GM19397 (cell line): Measurements from ENCODE around the gene PCNX2.
A peak's percentile ranks its signal among the peaks of the same experiment; 100 is the strongest.

Experiments
- ATAC-seq: cut with Tn5 transposase; IDR thresholded peaks from one replicate; pipeline ENCODE4 v1.9.1; 2021; ENCODE audit warnings: mild to moderate bottlenecking, moderate library complexity; ENCODE audit not compliant: unreplicated experiment

Gene PCNX2

DNA sequence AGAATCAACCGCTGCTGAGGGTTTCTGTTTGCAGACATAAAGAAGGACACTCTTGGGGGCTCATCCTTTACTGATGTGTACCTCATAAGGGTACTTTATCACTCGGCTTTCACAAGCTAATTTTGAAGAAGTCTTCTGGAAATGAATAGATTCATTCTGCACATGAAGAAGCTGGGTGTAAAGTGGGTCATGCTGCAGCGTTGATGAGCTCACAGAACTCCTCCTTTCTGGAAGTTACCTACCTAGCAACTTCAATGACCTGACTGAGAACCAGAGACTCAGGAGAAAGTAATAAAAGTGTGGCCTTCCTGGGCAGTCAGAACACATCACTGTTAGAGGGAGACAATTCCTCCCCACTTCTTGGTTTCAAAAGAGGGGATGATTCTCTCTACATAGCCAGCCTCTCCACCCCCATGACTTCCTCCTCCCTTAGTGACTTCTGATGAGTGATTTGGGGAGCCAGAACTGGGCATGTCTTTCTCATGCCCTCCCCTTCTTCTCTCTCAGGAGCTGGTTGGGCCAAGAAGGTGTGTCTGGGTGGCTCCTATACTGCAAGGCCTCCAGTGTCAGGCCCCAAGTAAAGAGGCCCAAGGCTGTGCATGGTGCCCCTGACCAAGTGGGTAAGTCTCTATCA lies 27.0 kb downstream of the PCNX2 start:
- no peak for ATAC-seq

DNA sequence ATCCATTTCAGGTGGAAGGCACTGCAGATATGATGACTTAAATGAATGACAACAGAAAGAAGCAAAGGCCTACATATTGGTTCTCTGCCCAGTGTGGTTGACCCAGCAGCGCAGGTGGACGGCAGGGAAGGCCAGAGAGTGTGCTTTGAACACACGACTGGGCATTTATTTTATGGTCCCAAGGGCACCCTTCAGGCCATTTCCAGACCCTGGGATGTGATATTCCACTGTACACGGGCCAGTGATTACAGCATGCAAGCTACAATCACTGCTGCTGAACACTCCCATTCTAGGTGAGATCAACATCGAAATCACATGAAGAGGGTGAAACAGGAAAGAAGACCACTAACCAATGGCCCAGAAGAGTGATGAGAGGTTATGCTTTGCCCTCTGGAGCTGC lies 33.8 kb downstream of the PCNX2 start:
- ATAC-seq, result peak; percentile 19

DNA sequence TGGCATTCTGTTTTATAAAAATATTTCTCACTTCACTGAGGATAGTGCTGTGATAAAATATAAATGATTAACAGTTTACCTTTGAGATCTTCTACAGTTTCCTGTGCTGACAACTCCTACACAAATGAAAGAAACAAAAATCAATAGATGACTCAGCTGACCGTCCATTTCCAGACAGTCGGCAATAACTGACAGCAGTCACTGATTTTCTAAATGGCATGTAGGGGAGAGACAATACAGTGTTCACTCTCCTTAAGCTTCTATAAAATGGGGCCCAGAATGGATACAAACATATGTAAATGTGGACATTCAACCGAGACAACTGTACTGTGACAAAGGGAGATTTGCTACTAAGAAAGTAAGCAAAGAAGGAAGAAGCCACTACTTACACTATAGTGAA lies 34.3 kb downstream of the PCNX2 start:
- peak; percentile 93 for ATAC-seq

DNA sequence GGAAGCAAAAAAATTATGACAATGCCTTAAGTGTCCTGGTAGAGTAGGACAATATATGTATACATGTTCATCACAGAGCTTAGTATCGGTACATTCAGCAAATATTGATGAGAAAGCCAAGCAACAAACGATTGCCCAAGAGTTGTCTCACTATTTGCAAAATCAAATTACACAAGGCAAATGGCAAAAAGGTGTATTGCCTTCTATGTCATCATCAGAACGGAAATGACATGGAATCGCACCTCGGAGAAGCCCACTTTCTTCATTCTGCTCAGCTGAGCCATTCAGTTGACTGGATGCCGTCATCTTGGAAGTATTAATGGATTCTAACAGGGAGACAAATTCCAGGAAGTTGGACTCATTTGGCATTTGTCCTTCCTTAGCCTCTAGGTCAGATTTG lies 37.7 kb downstream of the PCNX2 start:
- ATAC-seq, result no peak

DNA sequence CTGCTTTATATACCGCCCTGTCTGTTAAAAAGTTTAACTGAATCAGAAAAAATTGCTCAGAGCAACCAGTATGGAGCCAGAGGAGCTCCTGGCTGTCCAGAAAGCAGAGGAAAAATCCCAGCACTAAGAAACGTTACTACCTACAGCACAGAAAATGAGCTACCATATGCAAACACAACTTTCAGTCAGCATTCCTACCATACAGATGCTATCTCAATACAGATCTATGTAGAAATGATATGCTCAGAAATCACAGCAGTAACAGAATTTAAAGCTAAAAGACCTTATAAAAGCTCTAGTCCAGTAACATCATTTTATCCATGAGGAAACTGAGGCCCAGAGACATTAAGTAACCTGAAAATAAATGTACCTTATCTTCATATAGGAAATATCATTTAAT lies 38.7 kb downstream of the PCNX2 start:
- no peak for ATAC-seq

DNA sequence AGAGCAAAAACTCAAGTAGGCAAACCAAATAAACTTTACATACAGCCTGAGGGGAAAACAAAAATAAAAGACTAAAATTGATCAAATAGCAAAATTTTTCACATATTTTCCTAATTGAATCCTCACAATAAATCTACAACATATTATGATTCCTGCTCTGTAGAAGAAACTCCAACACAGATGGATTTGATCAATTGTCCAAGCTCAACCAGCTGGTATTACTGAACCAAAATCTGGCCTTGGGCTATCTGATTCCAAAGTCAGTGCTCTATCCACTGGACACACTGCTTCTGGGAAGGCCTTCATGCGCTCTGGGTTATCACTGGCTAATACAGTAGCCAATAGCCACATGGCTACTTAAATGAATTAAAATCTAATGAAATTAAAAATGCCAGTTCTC lies 39.3 kb downstream of the PCNX2 start:
- no peak for ATAC-seq

DNA sequence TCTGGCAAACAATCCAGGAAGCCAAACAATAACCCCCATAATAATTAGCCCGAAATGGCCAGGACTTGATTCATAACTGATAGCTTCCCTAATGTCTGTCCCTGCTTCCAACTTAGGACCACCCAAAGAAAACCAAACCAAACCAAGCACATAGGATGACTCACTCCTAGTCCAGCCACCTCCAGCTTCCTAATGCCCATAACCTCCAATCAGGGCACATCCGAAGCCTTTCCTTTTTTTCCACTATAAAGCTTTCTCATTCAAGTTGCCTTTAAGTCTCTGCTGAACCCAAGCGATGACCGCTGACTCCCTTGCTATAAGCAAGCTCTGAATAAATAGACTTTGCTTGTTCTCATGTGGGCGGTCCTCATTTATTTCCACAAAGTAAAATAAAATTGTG lies 40.4 kb downstream of the PCNX2 start:
- no peak for ATAC-seq

DNA sequence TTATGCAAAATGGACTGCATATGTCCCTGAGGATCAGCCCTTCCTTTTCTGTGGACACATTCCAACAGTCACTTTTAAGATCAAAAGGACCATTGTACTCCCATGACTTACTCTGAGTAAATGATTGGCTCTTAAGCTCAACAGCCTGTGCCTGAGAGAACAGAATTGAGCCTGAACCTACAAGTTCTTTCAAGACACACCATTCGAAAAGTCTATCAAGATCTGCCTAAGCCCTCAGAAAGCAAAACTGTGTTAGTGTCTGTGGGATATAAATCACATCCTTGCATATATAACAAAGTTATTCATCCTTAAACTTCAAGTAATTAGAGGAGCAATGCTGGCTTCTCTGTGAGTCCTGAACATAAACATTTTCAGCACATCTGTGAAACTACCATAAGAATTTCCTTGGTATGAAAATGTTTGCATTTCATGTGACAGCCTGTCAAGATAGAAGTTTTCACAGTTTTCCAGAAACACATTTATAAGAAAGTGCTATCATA lies 41.6 kb downstream of the PCNX2 start:
- no peak for ATAC-seq

DNA sequence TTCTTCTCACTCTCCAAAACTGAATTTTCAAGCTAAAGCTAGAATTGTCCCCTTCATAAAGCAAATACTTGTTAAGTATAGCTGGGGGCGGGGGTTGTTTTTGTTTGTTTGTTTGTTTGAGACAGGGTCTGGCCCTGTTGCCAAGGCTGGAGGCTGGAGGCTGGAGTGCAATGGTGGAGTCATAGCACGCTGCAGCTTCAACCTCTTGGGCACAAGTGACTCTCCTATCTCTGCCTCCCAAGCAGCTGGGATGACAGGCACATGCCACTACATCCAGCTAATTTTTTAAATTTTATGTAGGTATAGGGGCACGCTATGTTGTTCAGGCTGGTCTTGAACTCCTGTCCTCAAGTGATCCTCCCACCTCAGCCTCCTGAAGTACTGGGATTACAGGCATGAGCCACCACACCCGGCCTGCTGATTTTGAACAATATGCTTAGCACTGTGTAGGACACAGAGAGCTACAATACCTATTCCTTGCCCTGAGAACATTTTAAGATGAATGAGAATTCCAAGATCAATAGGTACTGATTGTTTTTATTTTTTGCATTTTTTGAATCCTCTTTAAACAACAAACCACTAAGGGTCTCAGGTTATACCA lies 42.2 kb downstream of the PCNX2 start:
- ATAC-seq, result no peak

DNA sequence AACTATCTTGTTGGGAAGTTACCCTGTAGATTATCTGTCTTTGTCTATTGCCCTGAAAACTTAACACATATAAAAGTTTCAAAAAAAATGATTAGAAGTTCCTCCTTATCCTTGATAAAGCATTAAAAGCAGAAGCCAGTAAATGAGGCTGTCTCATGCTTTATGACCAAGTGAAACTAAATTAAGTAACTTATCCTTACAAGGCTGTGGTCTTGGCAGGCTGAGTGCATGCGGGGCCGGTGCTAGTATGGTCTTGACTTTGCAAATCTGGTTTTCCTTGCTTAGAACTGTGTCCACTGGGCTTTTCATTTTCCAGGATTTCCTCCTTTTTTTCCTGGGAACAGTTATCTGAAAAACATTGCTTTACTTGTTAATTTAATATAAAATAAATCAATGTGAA lies 43.1 kb downstream of the PCNX2 start:
- no peak for ATAC-seq

DNA sequence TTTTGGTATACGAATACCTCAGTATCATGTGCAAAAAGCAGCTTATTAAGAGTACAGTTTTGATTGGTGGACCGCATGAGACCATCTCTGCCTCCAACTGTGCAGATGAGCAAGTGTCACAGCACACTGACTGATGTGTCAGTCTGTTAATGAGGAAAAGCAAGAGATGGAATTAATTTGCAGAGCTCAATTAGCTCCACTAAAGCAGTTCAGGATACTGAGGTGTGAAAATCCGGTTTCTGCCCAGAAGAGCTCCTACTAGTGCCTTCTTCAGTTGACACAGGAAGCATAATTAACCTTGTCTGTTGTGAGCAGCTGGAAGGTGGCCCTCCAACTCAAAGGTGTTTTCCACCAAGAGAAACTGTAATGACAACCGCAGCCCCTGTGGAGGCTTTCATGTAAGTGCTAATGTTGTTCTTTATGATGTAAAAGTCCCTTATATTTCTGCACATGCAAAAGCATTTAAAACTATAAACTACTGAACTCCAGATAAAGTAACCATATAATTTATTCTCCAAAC lies 44.3 kb downstream of the PCNX2 start:
- no peak for ATAC-seq

DNA sequence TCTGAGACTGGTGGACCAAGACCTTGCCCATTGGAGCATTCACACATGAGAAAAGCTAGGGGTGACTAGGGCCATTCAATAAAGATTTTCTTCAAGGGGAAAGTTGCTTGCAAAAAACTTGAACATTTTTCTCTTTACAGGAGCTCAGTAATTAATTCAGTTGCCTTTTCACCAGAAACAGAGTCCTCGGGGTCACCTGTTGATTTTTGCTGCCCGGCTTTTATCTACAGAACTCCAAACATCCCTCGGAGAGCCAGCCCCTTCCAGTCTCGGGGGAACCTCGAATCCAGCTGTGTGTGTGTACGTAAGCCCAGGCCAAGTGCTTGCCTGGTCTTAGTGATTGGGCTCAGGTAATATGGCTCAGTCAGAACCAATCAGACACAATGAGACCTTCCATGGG lies 47.5 kb downstream of the PCNX2 start:
- no peak for ATAC-seq

DNA sequence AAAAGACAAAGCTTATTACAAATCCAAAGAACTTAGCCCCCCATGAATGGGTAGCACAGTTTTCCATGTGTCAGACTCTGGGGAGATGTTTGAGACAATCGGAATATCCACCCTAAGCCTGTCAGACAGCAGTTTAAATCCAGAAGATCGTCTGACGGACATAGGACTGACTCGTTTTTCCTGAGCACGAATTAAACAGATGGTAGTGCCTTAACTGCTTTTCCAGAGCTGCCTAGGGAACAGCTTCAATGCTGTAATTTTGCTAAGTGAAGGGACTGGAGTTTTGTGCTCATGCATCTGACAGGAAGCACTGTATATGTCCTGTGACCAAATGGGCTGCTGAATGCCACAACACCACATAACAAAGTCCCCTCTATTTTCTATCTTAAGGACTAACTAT lies 48.6 kb downstream of the PCNX2 start:
- ATAC-seq, result no peak

DNA sequence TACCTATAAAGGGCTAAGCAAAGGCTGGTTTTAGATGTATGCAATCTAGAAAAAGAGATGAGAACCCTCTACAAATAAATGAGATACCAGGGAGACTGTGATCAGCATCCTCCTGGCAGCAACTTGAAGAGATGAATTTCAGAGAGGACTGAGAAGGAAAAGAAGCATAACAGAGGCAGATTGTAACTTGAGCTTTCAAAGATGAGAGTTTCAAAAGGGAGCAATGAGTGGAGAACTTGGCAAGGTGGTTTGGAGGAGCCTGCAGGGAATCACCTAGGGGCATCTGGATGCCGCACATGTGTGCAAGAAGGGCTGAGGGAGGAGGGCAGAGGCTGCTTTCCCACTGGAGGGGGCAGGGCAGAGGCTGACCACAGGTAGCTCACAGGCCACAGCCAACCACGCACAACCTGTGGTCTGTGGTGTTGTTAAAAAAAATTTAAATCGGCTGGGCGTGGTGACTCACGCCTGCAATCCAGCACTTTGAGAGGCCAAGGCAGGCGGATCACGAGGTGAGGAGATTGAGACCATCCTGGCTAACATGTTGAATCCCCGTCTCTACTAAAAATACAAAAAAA lies 50.2 kb downstream of the PCNX2 start:
- ATAC-seq, result no peak

DNA sequence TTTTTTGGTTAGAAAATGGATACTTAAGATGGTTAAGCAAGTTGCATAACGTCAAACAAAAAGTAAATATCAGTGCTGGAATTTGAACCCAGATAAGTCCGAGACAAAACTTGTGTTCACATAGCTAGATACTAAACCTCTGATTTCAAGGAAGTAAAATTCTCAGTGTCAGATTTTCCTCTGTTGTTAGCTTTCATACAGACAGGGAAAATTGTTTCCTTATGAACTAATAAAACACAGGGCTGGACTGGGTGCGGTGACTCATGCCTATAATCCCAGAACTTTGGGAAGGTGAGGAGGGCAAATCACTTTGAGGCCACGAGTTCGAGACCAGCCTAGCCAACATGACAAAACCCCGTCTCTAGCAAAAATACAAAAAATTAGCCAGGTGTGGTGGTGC lies 51.3 kb downstream of the PCNX2 start:
- no peak for ATAC-seq

DNA sequence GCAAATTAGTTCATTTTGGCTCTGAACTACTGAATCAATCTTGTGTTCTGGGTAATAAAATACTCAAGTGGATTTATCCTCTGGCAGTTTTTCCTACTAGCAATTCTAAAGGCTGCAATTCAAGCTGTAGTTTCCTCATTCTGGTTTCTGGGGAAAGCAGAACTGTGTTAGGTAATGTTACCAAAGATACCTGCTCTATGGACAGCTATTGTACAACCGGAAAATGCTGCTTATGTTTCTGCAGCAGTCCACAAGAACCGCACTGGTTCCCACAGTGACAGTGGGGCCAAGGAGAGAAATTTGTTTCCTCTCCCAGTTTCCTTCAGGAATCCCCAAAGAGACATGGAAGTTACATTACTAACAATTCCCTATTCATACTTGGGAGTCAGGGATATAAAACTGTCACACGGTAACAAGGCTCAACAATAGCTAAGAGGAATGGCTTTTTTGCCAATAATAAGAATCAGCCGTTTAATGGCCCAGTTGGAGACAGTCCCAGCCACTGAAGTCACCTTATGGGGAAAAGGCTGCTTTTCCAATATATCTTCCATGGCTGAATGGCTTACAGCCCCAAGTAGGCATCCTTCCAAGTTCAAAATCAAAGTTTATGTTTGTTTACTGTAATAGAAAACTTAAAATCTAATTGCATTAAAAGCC lies 52.6 kb downstream of the PCNX2 start:
- ATAC-seq, result no peak

DNA sequence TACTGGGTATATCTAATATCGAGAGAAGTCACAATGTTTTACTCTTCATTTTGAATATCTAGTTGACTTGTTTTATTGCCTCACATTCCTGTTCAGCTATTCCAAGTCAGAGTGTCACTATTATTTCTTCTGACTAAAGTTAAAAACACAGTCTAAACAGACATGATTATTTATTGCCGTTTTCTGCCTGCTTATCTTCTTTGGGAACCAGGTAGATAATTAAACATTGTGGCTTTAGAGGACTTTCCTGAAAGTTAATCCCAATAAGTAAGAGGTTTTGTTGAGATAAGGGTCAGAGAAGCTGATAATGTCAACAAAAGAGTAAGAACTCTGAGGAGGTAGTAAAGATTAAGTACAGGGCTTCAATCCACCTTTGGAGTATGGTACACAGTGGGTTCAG lies 53.8 kb downstream of the PCNX2 start:
- ATAC-seq, result no peak

DNA sequence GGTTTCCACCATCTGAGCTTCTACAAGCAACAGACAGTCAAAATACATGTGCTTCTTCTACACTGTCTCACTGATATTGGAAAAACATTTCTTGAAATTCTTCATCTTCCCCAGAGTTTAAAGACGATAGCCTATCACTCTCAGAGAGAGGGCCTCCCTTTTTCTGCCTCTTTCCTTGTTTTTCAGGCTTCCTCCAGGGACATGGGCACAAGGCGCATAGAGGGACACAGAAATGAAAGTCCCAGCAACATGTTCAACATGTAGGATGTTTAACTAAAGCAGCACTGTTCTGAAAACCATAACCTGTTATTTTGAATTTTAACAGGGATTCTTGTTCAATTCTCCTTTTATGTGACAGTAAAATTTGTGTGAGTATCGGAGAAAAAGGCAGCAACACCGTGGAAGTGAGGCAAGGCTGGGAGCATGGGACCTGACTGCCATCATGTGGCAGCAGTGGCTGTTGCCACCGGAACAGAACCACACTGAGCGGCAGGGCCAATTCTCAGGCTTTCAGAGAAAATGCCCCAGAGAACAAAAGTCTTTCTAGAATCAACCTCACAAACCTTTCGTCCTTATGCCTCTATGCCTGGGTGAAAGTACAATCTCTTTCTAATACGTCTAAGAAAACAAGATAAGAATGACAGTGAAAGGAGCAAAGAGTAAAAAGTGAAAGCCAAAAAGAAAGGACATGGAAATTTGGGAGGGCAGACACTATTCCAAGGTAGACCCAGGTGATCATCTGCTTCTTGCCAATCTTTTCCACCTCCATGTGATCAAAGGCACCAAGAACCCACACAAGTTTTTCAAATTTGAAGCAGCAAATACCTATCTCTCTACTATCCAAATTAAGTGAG lies 54.5 kb downstream of the PCNX2 start:
- ATAC-seq, result peak; percentile 75

DNA sequence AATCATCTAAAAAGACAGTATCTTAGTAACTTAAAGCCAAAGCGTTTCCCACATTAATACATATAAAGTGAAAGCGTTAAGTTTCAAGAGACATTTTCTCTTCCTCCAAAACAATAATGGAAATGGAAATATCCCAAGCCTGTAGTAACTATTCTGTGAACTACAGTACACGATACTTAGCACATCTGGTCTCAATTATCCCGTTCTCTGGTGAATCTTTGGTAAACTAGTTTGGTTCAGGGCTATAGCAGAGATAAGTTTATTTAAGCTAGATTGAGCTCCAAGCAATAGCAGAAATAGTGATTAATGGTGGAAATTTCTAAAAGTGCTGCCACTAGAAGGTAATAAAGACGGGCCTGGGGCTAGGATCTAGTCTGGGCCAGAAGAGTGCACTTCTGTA lies 55.2 kb downstream of the PCNX2 start:
- ATAC-seq, result no peak

DNA sequence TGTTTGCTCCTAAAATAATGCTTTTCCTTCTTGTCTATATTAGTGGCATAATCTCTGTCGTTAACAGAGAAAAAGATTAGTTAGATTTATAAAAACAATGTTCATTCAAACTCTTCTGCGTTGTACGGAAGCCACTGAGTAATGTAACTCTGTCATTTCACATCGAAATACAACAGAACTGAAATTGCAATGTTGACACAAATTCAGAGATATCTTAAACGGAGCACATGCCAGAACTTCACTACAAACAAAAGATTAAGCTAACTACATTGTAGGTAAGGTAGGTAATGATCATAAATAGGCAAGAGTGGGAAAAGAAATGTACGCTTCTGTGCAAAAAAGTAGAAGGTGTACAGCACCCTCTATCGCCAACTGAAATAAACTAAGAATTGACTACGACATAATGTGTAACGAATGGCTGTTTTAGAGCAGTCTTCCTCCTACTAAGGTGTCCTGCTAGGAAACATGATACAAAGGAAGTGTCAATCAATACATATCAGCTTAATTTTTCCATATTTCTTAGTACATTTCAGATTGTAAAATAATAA lies 56.6 kb downstream of the PCNX2 start:
- no peak for ATAC-seq

DNA sequence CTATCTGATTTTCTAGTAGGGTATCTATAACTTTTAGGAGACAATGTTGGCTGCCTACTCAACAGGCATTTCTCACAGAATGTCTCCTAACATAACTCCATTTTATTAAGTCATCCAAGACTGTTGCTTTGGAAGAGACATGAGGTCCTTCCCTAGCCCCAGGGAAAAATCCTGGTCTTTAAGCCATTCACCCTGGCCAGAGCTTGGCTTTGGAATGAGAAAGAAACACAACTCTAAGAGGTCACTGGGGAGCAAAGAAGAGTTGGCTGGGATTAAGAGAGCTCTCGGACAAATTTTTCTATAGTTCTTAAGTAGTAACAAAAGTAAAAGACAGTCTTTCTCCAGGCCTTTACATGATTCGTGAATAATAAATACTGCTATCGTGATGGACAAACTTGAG lies 57.9 kb downstream of the PCNX2 start:
- ATAC-seq, result no peak
